ENCODE measurements around the gene MMP2. TPM values are rescaled to one million over a fixed set of nuclear protein-coding genes. Genes with fewer than 3 reads are reported as not detected.

Gene MMP2
- total RNA-seq, 1 experiment from 2014 or later = 1.5 TPM

DNA sequence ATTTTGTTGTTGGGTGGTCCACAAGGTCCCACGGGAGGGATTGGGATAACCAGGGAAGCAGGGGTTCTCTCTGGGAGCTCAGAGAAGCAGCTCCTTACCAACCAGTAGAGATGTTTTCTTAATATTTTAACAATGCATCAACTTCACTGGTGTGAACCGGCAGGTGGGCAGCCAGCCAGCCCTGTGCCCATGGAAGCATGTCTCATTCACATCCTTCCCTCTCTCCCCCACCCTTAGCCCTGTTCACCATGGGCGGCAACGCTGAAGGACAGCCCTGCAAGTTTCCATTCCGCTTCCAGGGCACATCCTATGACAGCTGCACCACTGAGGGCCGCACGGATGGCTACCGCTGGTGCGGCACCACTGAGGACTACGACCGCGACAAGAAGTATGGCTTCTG lies 9.3 kb downstream of the MMP2 start:
- Histone ChIP-seq H3K4me3 (replicated peaks in 1 of 2; ENCODE audit: low read depth in 1 of 2, low read length in 2 of 2) (no peak overlapping the region), H3K4me2 (ENCODE audit: low read length) (no peak overlapping the region), H4K20me1 (ENCODE audit: insufficient read depth) (no peaks in the 10 kb centered on the region), H3K9ac (ENCODE audit: low read length) (no peak overlapping the region), H3K79me2 (ENCODE audit: insufficient read depth, low read length) (no peaks in the 10 kb centered on the region), H3K9me2 (ENCODE audit: insufficient read depth) (no peaks in the 10 kb centered on the region), H3K9me3 (ENCODE audit: control insufficient read depth in 1 of 2, insufficient read depth in 1 of 2, low read depth in 1 of 2, low read length in 2 of 2) (no peaks in the 10 kb centered on the region), H3K4me1 (ENCODE audit: control insufficient read depth in 1 of 2, insufficient read depth in 2 of 2, low read length in 2 of 2) (no peaks in the 10 kb centered on the region), H3K27me3 (ENCODE audit: insufficient read depth, low read length) (peaks cover 7% of the 10 kb centered on the region), H3K36me3 (ENCODE audit: control insufficient read depth in 1 of 2, insufficient read depth in 2 of 2, low read length in 2 of 2) (no peaks in the 10 kb centered on the region), H2AFZ (ENCODE audit: low read depth, low read length, poor library complexity, severe bottlenecking) (no peak overlapping the region), H3K27ac (ENCODE audit: low read depth, low read length) (no peak overlapping the region)
- ChIA-PET CTCF (no interaction called here), RAD21 (ENCODE audit: low non-redundant PET in 1 of 2, low total read pairs in 2 of 2, uncharacterized antibody in 2 of 2, unreplicated experiment in 2 of 2) (no interaction called here), POLR2A (no interaction called here)
- ATAC-seq = no peak
- no peak for DNase-seq (ENCODE audit: low read depth, low spot score)
- no TSS peak for BruUV-seq (replicated peaks)
- intact Hi-C loops (cut with micrococcal nuclease) = no loop called here
- TF ChIP-seq TCF7L2 (IDR thresholded peaks at IDR 0.05; ENCODE audit: borderline replicate concordance, extremely low read depth, insufficient read depth, insufficient read length) (no peak), ZNF274 (IDR thresholded peaks at IDR 0.05; ENCODE audit: low read depth, low read length) (no peak), SIN3A (IDR thresholded peaks at IDR 0.05; ENCODE audit: low read depth) (no peak), YY1 (IDR thresholded peaks at IDR 0.05; ENCODE audit: extremely low read depth, insufficient replicate concordance, low read depth, low read length) (no peak), EZH2phosphoT487 (IDR thresholded peaks at IDR 0.05; ENCODE audit: borderline replicate concordance) (no peak), ZFX (IDR thresholded peaks at IDR 0.05) (no peak), CBX3 (IDR thresholded peaks at IDR 0.05; ENCODE audit: low read depth) (no peak), POLR2AphosphoS5 (IDR thresholded peaks at IDR 0.05; ENCODE audit: low read depth, low read length) (no peak), CEBPB (IDR thresholded peaks at IDR 0.05; ENCODE audit: low read depth) (no peak), SRF (IDR thresholded peaks at IDR 0.05; ENCODE audit: low read depth) (no peak), RAD21 (IDR thresholded peaks at IDR 0.05; ENCODE audit: low read depth) (no peak), EGR1 (IDR thresholded peaks at IDR 0.05; ENCODE audit: low read depth) (no peak), FOSL1 (IDR thresholded peaks at IDR 0.05; ENCODE audit: low read depth) (no peak), JUND (IDR thresholded peaks at IDR 0.05) (no peak), ELF1 (IDR thresholded peaks at IDR 0.05; ENCODE audit: borderline replicate concordance, low read depth) (no peak)
- TF ChIP-seq, protein P1, sequence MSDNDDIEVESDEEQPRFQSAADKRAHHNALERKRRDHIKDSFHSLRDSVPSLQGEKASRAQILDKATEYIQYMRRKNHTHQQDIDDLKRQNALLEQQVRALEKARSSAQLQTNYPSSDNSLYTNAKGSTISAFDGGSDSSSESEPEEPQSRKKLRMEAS (IDR thresholded peaks at IDR 0.05) = no peak
- TF ChIP-seq, protein P2, sequence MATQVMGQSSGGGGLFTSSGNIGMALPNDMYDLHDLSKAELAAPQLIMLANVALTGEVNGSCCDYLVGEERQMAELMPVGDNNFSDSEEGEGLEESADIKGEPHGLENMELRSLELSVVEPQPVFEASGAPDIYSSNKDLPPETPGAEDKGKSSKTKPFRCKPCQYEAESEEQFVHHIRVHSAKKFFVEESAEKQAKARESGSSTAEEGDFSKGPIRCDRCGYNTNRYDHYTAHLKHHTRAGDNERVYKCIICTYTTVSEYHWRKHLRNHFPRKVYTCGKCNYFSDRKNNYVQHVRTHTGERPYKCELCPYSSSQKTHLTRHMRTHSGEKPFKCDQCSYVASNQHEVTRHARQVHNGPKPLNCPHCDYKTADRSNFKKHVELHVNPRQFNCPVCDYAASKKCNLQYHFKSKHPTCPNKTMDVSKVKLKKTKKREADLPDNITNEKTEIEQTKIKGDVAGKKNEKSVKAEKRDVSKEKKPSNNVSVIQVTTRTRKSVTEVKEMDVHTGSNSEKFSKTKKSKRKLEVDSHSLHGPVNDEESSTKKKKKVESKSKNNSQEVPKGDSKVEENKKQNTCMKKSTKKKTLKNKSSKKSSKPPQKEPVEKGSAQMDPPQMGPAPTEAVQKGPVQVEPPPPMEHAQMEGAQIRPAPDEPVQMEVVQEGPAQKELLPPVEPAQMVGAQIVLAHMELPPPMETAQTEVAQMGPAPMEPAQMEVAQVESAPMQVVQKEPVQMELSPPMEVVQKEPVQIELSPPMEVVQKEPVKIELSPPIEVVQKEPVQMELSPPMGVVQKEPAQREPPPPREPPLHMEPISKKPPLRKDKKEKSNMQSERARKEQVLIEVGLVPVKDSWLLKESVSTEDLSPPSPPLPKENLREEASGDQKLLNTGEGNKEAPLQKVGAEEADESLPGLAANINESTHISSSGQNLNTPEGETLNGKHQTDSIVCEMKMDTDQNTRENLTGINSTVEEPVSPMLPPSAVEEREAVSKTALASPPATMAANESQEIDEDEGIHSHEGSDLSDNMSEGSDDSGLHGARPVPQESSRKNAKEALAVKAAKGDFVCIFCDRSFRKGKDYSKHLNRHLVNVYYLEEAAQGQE (IDR thresholded peaks at IDR 0.05; ENCODE audit: low read depth) = no peak
- TF ChIP-seq, protein P3, sequence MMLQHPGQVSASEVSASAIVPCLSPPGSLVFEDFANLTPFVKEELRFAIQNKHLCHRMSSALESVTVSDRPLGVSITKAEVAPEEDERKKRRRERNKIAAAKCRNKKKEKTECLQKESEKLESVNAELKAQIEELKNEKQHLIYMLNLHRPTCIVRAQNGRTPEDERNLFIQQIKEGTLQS (IDR thresholded peaks at IDR 0.05) = no peak
- TF ChIP-seq, protein P4, sequence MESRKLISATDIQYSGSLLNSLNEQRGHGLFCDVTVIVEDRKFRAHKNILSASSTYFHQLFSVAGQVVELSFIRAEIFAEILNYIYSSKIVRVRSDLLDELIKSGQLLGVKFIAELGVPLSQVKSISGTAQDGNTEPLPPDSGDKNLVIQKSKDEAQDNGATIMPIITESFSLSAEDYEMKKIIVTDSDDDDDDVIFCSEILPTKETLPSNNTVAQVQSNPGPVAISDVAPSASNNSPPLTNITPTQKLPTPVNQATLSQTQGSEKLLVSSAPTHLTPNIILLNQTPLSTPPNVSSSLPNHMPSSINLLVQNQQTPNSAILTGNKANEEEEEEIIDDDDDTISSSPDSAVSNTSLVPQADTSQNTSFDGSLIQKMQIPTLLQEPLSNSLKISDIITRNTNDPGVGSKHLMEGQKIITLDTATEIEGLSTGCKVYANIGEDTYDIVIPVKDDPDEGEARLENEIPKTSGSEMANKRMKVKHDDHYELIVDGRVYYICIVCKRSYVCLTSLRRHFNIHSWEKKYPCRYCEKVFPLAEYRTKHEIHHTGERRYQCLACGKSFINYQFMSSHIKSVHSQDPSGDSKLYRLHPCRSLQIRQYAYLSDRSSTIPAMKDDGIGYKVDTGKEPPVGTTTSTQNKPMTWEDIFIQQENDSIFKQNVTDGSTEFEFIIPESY (IDR thresholded peaks at IDR 0.05; ENCODE audit: extremely low read depth, insufficient replicate concordance, low read length) = no peak
